CD4-positive, alpha-beta T cell treated with Interleukin-2 at 100 ng/mL for 4 hours (primary cell): Measurements from ENCODE around the gene SHMT1.

Experiments used
- DNase-seq: peaks from one replicate; pipeline ENCODE4 v3.0.0-alpha.2; 2020; ENCODE audit warnings: low spot score

The SHMT1 gene

GRCh38 chr17:18281788-18282187, 81.6 kb downstream of the SHMT1 start:
- DNase-seq, result no peak

- DNase-seq, result no peak
Observed at GRCh38 chr17:18280766-18281371, 82.5 kb downstream of the SHMT1 start.

GRCh38 chr17:18280249-18280648, 83.1 kb downstream of the SHMT1 start:
- no peak for DNase-seq

- DNase-seq, result no peak
Observed at GRCh38 chr17:18278867-18279266, 84.5 kb downstream of the SHMT1 start.
